ENCODE measurements around the gene SEMA5A.

The SEMA5A gene

DNA sequence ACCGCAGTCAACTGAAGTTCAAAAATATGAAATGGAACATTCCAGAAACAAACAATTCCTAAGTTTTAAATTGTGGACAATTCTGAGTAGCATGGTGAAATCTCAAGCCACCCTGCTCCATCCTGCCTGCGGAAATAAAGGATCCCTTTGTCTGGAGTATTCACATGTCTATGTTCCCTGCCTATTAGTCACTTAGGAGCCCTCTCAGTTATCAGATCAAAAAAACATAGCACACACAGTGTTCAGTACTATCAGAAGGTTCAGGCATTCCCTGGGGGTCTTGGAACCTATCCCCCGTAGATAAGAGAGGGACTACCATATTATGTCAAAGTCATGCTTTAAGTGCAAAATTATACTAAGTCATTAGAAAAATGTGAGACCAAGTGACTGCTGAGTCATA, 300.8 kb downstream of the SEMA5A start:
- DNase-seq = no peak

GRCh38 chr5:9244417-9244816, 301.5 kb downstream of the SEMA5A start:
- DNase-seq = no peak

GRCh38 chr5:9241479-9242305, 304.2 kb downstream of the SEMA5A start:
- DNase-seq = no peak

DNA sequence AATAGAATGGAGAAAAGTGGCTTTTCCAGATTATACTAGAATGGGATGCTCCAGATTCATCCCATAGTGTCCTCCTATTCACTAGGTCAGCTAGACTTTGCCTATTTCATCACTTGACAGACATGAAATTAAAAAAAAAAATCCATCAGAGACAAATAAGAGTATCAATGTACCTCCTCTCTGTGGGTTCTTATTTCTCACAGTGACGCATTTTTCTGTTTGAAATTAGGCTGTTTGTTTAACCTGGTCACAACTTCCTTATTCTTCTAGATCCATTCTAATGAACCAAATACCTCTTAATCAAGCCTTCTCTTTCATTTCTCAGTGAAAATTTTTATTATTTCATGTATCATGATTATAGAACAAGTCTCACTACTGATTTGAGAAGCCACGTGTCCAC, 305.4 kb downstream of the SEMA5A start:
- no peak for DNase-seq

DNA sequence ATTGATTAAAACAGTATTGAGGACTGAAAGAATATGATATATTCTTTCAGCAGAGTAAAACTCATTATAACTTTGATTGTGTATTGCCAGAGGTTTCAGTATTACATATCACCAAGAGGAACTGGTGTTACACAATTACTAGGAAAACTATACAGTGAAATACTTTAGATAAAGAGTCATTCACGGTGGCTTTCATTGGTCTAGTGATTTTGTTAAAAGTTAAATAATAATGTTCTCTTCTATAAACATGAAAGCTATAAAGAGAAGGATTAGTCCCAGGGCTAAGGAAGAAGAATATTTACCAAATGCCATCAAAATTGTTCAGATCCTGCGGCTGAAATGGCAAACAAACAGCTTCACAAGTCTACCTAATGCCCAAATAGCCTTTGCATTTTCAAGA, 306.2 kb downstream of the SEMA5A start:
- DNase-seq = no peak

GRCh38 chr5:9239071-9239470, 306.8 kb downstream of the SEMA5A start:
- DNase-seq = no peak

- no peak for DNase-seq
Measured at GRCh38 chr5:9233712-9234111, 312.2 kb downstream of the SEMA5A start.

- no peak for DNase-seq
Measured at GRCh38 chr5:9233035-9233434, 312.8 kb downstream of the SEMA5A start.

DNA sequence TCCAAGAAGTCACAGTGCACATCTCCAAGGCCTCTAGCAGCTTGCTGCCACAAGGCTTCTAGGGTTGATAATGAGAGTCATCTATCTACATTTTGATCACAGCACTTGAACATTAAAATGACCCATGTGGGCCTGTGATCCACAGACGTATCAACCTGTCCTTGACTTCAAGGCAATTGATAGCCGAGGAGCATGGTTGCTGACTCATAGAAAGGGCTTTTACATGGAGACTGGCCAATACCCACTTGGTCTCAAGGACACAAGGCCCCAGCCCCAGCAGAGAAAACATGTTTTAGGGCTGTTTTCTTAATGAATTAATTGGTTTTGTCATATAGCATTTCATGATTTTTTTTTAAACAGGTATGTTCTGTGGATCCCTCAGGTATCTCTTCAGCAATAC, 314.0 kb downstream of the SEMA5A start:
- no peak for DNase-seq

GRCh38 chr5:9230355-9230754, 315.5 kb downstream of the SEMA5A start:
- no peak for DNase-seq

DNA sequence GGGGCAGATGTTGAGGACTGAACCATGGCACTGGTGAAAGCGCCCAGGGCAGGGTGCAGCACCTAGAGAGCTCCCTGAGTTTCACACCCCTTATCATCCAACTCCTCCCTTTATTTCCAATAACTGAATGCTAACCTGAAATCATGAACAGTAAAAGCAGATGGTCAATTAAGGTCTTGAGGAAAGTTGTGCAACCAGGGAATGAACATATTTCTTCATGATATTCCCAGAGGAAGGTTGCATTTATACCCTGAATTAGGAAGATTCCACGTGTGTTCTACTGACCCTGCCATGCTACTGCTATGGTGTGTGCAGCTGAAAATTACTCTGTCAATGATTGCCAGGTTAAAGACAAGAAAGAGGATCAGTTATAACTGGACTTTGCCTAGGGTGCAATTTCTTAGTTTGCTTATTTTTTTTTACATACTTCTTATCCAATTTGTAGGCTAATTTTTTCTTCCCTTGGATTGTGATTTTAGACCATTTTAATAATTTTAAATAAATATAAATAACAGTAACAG, 319.8 kb downstream of the SEMA5A start:
- DNase-seq = no peak

DNA sequence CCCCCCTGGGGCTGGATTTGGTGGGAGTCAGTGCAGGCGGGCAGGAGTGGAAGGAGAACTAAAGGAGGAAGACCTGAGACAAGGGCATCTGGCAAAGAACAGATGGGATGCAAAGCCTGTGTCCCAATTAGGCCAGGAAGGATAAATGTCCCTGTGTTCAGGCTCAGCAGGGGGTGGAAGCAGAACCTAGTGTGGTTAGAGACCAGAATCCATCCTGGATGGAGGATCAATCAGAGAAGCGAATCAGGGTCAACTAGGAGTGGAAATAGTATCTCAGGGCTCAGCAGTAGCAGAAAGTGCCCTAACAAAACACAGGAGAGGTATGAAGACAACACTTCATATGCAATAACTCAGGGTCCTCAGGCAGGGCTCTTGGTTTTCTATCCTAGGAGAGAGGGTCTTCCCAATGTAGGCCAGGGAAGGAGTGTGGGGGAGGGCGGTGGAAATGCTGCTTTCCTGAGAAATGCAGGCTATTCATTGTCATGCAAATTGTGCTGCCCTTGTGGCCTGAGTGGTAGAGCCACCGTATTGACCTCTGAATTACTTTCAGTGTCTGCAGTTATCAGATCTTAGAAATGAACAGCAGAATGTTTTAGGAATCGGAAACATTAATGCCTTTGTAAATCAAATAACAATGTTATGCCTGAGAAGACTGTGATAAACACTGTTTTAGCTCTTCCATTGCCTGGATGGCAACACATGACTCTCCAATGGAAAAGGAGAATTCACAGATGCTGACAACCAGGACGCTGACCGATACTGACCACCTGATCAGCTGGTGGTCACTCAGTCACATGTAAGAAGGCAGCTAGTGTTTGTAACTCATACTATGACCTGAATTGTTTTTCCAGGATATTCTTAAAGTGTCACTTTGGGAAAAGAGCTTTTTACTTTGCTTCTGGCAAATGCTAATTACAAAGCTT, 323.6 kb downstream of the SEMA5A start:
- no peak for DNase-seq

DNA sequence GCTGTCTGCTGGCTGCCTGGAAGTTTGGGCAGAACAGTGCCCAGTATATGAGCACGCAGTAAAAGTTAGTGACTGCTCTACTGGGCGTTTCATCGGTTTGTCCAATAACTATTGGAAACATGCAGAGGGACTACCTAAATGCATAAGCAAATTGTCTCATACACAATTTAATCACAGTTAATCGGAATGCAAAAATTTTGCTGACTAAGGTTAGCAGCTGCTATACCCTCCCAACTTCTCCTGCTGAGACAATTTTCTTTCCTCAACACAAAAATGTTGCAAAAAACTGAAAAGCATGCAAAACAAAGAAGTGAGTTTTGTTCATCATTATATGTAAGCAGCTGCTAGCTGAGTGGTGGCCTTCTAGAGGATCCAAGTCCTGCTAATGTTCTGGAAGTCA, 327.5 kb downstream of the SEMA5A start:
- no peak for DNase-seq

GRCh38 chr5:9212605-9213004, 333.3 kb downstream of the SEMA5A start:
- DNase-seq = no peak

- no peak for DNase-seq
Measured at GRCh38 chr5:9209846-9210492, 335.9 kb downstream of the SEMA5A start.

DNA sequence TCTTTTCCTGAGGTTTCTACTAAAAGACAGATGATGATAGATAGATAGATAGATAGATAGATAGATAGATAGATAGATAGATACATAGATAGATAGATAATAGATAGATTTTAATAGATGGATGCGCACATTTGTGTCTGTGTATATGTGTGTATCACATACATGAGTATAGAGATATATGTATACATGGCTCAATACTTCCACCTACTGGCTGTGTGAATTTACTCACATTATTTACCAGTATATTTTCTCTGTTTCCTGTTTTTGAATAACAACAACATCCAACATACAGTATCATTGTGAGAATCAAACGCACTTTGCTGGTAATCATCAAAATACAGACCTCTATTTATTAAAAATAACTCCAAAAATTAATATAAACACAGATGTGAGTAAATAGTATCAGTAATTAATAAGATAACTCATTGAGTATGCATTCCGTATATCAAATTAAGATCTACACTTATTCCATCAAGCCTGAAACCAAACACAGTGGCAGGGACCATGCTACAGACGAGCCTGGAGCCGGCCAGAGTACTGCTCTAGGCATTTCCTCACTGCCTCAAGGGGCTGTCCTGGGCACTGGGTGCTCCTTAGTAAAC, 338.0 kb downstream of the SEMA5A start:
- DNase-seq = no peak

- DNase-seq = no peak
Measured at GRCh38 chr5:9202636-9203035, 343.2 kb downstream of the SEMA5A start.

GRCh38 chr5:9201761-9202160, 344.1 kb downstream of the SEMA5A start:
- no peak for DNase-seq

DNA sequence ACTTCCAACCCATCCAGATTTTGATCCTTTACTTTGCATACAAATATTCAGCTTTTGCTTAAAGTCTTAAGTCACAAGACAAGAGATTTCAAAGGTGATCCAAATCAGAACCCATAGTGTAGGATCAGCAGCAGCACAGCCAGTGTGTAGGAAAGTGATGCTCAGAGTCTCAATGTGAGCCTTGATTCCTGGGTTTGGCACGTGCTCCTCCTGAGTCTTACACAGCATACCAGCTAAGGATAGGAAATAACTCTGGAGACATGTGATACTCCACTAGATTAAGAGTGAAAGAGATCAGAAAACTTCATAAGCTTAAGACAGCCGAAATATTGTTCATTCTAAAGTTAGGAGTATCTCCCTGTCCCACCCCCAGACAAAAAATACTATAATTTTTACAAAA, 344.9 kb downstream of the SEMA5A start:
- no peak for DNase-seq

DNA sequence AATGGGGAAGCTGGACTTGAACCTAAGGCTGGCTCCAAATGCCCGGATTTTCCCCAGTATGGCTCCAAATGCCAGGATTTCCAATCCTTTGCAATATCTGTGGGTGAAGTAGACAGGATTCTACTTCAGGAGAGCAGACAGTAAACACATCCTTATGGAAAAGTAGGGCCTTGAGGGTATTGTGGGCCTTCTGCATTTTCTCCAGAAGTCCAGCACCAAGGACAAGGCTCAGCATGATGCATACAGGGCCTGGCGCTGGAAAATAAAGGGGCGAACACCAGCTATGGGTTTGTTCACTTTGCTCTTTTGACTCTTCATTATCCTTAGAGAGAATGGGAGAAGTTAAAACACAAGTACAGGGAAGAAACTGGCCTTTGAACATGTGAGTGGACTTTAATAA, 347.5 kb downstream of the SEMA5A start:
- no peak for DNase-seq

DNA sequence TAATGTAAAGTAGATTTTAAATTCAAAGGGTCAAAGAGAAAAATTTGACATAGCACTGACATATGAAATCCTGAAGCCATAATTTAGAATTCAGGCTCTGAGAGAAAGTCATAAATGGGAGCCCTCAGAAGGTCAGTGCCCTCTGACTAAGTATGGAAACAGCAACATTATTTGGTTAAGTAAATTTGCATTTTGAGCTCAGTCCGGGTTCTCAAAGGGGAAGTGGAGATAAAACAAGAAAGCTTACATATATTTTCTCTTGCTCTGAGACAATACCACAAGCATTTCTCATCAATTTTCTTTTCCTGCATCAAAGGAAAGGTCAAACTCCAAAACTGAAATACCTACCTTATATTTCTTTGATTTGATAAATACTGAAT, 348.0 kb downstream of the SEMA5A start:
- DNase-seq = no peak

- no peak for DNase-seq
Measured at GRCh38 chr5:9196403-9197227, 349.3 kb downstream of the SEMA5A start.
